ENCODE measurements around the gene KDM2A.

Gene KDM2A

DNA sequence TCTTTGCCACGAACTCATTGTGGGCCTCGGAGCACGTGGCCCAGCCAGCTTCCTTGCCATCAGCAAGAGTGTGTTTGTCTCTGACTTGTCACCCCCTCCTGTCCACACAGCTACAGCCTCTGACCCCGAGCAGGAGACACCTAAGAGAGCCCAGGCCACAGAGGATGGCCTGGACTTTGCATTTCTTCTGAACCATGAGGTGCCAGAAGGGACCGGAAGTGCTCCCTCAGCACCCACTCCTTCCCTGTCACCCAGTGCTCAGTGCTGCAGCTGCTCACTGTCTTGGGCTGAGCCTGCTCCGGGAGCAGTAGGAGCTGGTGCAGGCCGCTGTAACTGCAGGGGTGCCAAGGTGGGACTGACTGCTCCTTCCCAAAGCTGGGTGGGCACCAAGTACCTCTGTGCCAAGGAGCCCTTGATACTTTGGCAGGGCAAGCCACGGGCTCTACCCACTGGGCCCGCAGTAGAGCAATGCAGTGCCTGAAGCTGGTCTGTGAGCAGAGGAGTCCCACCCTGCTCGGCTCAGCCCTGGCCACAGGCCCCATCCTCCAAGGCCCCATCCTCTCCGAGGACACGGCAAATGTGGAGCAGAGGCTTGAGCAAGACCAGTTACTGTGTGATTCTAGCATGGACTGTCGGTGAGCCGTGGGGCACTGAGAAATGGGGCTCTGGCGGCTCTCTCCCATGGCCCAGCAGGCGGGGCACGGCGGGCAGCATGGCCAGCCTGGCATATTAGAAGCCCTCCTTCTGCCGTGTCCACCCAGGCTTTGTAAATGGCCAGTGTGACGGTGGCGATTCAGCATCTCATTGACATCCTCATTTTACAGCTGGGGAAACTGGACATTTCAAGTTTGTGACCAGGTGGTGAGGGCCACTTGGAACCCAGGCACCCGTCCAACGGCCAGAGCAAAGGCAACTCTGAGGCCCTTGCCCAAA, 153.5 kb downstream of the KDM2A start:
- peak overlapping the region; percentile 19 for H3K4me2 ChIP-seq (ENCODE audit: low read length)
- no peaks in the 10 kb centered on the region for H3K27me3 ChIP-seq (ENCODE audit: control insufficient read depth, insufficient read depth, low read length)
- H3K9me3 ChIP-seq (replicated peaks; ENCODE audit: low read length) = no peaks in the 10 kb centered on the region
- H3K9ac ChIP-seq (ENCODE audit: low read depth, low read length) = peak overlapping the region; percentile 12
- peaks cover 11% of the 10 kb centered on the region for H3K36me3 ChIP-seq (ENCODE audit: insufficient read depth, low read length)
- H3K4me1 ChIP-seq (ENCODE audit: control insufficient read depth, insufficient read depth, low read length) = peaks cover 77% of the 10 kb centered on the region
- no peak overlapping the region for H3K4me3 ChIP-seq (ENCODE audit: low read length)

DNA sequence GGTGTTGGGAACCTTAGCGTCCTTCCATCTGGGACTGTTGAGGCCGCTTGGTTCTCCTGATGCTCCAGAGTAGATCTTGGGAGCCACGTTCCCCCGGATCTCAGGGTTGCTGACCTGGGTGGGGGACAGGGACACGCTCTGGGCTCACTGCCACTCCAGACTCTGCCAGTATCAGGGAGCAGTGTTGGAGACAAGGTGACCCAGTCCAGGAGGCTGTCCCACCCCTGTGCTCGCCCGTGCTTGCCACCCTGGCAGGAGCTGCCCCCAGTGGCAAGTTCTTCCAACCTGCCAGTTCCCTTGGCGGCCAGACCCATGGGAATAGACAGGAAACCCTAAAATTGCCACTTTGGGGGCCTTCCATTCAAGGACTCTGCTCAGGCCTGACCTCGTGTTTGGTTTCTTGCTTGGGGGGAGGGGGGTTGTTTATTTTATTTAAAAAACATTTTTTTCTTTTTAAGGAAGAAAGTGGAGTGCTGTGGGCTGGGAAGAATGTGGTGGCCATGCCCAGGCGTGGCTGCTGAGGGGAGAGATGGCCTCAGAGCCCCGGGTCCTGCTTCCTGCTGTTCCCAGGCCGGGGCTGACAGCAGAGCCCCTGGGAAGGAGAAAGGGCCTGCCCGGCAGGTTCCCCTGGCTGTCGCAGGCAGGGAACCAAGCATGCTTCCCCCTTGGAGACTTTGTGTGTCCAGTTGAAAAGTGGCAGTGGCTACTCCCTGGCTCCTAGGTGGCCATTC, 154.4 kb downstream of the KDM2A start:
- H3K4me3 ChIP-seq (ENCODE audit: low read length) = no peak overlapping the region
- H3K36me3 ChIP-seq (ENCODE audit: insufficient read depth, low read length) = peaks cover 7% of the 10 kb centered on the region
- H3K9me3 ChIP-seq (replicated peaks; ENCODE audit: low read length) = no peaks in the 10 kb centered on the region
- H3K27me3 ChIP-seq (ENCODE audit: control insufficient read depth, insufficient read depth, low read length) = no peaks in the 10 kb centered on the region
- H3K9ac ChIP-seq (ENCODE audit: low read depth, low read length) = no peak overlapping the region
- H3K4me2 ChIP-seq (ENCODE audit: low read length) = peak overlapping the region; percentile 19
- peaks cover 74% of the 10 kb centered on the region for H3K4me1 ChIP-seq (ENCODE audit: control insufficient read depth, insufficient read depth, low read length)

DNA sequence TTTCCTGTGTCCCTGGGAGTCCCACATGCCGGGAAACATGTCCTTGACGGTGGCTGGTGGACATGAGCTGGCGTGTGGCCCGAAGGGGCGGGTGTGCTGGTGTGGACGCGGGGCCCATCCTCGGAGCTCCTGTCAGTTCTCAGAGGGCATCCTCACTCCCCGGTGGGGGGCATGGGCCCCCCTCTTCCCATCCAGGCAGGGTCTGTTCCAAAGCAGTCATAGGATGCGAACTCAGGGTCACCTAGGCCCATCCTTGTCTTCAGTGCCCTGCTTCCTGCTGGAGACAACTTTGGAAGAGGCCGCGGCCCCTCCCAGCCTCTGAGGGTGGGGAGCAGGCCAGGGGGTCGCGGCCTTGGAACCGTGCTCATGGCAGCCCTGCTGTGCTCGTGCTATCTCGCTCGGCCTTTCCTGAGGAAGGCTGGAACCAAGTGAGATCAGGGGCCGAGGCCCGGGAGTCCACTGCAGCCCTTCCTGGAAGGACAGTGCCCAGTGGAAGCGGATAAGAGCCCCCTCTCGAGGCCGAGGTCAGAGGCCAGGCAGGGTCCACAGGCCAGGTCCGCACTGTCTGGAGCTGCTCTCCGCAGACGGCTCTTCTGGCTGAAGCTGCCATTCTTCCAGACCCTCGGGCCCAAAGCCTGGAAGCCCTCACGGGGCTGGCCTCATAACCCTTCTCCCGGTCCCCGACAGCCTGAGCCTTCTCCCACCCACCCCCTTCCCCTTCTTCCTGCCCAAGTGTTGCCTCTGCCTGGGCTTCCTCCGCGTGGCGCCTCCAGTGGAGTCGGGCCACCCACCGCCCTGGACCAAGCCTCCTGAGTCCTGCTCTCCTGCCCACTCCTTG, 155.9 kb downstream of the KDM2A start:
- peaks cover 61% of the 10 kb centered on the region for H3K4me1 ChIP-seq (ENCODE audit: control insufficient read depth, insufficient read depth, low read length)

DNA sequence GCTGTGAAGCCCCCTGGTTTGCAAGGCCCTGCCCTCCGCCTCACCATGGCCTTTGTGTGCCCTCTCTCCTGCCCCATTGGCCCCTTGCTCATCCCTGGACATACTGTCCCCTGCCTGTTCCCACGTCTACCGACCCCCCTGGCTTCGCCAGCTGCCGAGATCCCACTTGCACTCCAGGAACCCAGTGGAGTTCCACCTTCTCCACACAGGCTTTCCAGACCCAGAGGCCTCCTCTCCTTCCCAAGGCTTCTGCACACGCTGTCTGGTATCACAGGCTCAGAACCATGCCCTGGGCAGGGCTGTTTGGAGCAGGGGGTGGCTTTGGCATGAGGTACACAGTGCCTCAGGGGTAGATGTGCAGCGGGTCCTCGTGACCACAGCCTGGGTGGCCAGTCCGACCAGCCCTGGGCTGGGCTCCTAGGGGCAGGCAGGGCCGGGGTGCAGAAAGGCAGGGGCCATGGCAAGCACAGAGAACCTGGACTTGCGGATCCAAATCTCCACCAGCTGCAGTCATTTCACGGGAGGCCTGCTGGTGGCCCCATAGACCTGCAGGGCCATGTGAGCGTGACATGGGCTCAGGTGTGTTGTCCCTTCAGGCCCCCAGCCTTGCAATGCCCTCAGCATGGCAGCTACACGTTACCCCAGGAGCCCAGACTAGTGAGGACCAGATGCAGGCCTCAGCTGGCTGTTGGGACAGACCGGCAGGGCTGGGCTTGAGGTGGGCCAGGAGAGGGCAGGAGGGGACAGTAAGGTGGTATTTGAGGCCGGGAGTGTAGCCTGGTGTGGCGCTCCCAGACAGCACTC, 156.7 kb downstream of the KDM2A start:
- no peak overlapping the region for H3K4me2 ChIP-seq (ENCODE audit: low read length)
- no peaks in the 10 kb centered on the region for H3K9me3 ChIP-seq (replicated peaks; ENCODE audit: low read length)
- no peak overlapping the region for H3K4me3 ChIP-seq (ENCODE audit: low read length)
- H3K36me3 ChIP-seq (ENCODE audit: insufficient read depth, low read length) = peaks cover 28% of the 10 kb centered on the region
- no peak overlapping the region for H3K9ac ChIP-seq (ENCODE audit: low read depth, low read length)
- peaks cover 53% of the 10 kb centered on the region for H3K4me1 ChIP-seq (ENCODE audit: control insufficient read depth, insufficient read depth, low read length)
- H3K27me3 ChIP-seq (ENCODE audit: control insufficient read depth, insufficient read depth, low read length) = no peaks in the 10 kb centered on the region

More for the DNA sequence above, 155.9 kb downstream of the KDM2A start:
- H3K4me2 ChIP-seq (ENCODE audit: low read length) = no peak overlapping the region
- H3K27me3 ChIP-seq (ENCODE audit: control insufficient read depth, insufficient read depth, low read length) = no peaks in the 10 kb centered on the region
- peaks cover 19% of the 10 kb centered on the region for H3K36me3 ChIP-seq (ENCODE audit: insufficient read depth, low read length)
- H3K4me3 ChIP-seq (ENCODE audit: low read length) = no peak overlapping the region
- no peaks in the 10 kb centered on the region for H3K9me3 ChIP-seq (replicated peaks; ENCODE audit: low read length)
- H3K9ac ChIP-seq (ENCODE audit: low read depth, low read length) = no peak overlapping the region

DNA sequence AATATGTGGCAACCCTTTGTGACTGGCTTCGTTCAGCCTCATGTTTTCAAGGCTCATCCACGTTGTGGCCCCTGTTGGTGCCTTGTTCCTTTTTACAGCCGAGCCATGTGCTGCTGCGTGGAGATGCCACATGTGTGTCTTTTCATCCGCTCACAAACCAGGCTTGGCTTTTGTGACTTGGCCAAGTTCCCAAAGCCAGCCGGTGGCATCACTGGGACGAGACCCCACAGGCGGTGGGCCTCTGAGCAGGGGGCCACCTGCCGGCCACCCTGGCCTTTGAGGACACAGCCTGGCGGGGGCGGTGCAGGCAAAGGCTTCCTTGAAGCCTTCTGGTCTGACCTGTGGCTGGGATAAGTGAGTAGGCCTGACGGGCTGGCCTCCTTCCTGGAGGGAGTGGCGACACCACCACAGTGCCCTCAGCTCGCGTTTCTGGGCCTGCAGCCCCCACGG, 157.7 kb downstream of the KDM2A start:
- Histone ChIP-seq H3K9ac (ENCODE audit: low read depth, low read length) (peak overlapping the region; percentile 84), H3K4me2 (ENCODE audit: low read length) (peak overlapping the region; percentile 81), H3K4me1 (ENCODE audit: control insufficient read depth, insufficient read depth, low read length) (peaks cover 43% of the 10 kb centered on the region), H3K9me3 (replicated peaks; ENCODE audit: low read length) (no peaks in the 10 kb centered on the region), H3K4me3 (ENCODE audit: low read length) (peak overlapping the region; percentile 65), H3K27me3 (ENCODE audit: control insufficient read depth, insufficient read depth, low read length) (no peaks in the 10 kb centered on the region), H3K36me3 (ENCODE audit: insufficient read depth, low read length) (peaks cover 38% of the 10 kb centered on the region)

DNA sequence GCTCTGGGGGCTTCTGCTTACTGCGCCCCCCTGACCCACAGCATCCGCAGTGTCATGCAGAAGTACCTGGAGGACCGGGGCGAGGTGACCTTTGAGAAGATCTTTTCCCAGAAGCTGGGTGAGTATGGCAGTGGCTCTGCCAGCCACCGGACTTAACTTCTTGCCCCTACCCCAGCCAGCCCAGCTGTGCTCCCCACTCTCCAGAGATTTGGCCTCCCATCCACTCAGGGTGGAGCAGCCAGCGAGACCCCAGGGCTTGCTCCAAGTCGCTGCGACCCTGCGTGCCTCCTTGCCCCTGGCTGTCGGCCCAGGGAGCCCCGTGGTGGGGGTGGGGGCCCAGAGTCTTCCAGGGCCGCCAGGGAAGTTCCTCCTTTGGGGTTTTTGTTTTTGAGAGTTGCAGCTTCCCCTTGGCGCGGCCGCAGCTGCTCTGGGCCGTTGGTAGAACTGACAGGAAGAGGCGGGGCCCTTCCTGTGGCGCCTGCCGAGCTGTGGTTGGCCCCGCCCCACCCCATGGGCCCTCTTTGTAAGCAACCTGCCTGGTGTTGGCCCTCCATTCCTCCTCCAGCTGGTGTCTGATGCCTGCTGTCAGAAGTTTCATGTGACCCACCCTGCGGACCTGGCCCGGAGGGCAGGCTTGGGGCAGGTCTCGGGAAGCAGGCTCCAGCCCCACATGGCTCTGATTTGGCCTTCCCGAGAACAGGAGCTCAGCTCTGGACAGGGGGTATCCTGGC, 158.3 kb downstream of the KDM2A start:
- Histone ChIP-seq H3K9ac (ENCODE audit: low read depth, low read length) (peak overlapping the region; percentile 84), H3K9me3 (replicated peaks; ENCODE audit: low read length) (no peaks in the 10 kb centered on the region), H3K4me2 (ENCODE audit: low read length) (peak overlapping the region; percentile 81), H3K4me1 (ENCODE audit: control insufficient read depth, insufficient read depth, low read length) (peaks cover 37% of the 10 kb centered on the region), H3K27me3 (ENCODE audit: control insufficient read depth, insufficient read depth, low read length) (no peaks in the 10 kb centered on the region), H3K36me3 (ENCODE audit: insufficient read depth, low read length) (peaks cover 42% of the 10 kb centered on the region), H3K4me3 (ENCODE audit: low read length) (peak overlapping the region; percentile 65)

DNA sequence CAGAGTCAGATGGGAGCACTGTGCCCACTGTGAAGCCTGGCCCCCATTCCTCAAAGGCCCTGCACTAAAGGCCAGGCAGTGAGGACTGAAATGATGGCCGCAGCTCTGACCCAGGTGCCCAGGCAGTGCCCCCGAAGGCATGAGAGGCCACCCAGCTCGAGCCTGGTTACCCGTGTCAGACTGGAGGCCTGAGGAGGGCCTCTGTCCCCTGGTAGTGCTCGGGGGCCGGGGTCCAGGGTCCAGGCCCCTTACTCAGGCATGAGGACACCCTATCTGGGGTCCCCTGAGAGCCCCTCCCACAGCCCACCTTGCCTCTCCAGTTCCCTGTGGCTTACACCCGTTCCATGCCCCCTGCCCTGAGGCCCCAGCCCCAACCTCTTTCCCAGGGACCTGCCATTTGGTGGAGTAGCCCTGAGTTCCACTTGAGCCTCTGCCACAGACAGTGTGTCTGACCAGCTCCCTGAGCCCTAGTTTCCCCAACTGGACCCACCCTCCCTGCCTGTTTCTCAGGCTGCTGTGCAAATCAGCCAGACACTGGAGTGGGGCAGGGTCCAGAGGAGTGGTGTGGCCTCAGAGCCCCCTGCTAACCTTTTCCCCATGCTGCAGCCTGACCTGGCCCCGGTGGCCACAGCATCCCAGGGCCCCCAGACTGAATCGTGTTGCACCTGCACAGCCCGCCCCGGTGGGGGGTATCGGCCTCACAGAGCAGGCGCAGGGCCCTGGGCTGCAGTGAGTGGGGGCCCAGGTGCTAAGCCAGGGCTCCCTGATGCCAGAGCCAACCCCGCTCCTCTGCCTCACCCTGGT, 159.3 kb downstream of the KDM2A start:
- H3K9ac ChIP-seq (ENCODE audit: low read depth, low read length) = peak overlapping the region; percentile 84
- no peak overlapping the region for H3K4me2 ChIP-seq (ENCODE audit: low read length)
- H3K4me1 ChIP-seq (ENCODE audit: control insufficient read depth, insufficient read depth, low read length) = peaks cover 28% of the 10 kb centered on the region
- H3K9me3 ChIP-seq (replicated peaks; ENCODE audit: low read length) = no peaks in the 10 kb centered on the region
- H3K27me3 ChIP-seq (ENCODE audit: control insufficient read depth, insufficient read depth, low read length) = no peaks in the 10 kb centered on the region
- H3K36me3 ChIP-seq (ENCODE audit: insufficient read depth, low read length) = peaks cover 48% of the 10 kb centered on the region
- no peak overlapping the region for H3K4me3 ChIP-seq (ENCODE audit: low read length)

DNA sequence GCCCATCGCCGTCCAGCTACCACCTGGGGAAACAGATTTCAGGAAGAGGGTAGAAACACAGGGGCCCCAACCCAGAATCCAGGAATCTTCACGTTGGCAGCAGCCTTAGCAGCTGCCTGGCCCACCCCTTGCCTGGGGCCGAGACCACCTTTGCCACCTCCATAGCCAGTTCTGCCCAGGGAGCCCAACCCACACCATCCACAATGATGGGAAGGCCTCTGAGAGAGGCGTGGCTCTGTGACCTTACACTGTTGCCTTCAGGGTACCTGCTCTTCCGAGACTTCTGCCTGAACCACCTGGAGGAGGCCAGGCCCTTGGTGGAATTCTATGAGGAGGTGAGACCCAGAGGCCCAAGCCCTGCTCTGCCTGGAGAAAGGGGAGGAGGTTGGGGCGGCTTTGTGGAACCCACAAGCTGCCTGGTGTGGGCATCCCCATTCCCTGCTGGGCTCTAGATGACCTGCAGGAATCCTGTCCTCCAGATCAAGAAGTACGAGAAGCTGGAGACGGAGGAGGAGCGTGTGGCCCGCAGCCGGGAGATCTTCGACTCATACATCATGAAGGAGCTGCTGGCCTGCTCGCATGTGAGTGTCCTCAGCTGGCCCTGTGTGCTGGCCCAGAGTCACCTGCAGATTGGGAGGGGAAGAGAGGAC, 160.0 kb downstream of the KDM2A start:
- Histone ChIP-seq H3K4me1 (ENCODE audit: control insufficient read depth, insufficient read depth, low read length) (peaks cover 22% of the 10 kb centered on the region), H3K27me3 (ENCODE audit: control insufficient read depth, insufficient read depth, low read length) (no peaks in the 10 kb centered on the region), H3K9me3 (replicated peaks; ENCODE audit: low read length) (no peaks in the 10 kb centered on the region), H3K4me3 (ENCODE audit: low read length) (no peak overlapping the region), H3K9ac (ENCODE audit: low read depth, low read length) (no peak overlapping the region), H3K4me2 (ENCODE audit: low read length) (no peak overlapping the region), H3K36me3 (ENCODE audit: insufficient read depth, low read length) (peaks cover 56% of the 10 kb centered on the region)

DNA sequence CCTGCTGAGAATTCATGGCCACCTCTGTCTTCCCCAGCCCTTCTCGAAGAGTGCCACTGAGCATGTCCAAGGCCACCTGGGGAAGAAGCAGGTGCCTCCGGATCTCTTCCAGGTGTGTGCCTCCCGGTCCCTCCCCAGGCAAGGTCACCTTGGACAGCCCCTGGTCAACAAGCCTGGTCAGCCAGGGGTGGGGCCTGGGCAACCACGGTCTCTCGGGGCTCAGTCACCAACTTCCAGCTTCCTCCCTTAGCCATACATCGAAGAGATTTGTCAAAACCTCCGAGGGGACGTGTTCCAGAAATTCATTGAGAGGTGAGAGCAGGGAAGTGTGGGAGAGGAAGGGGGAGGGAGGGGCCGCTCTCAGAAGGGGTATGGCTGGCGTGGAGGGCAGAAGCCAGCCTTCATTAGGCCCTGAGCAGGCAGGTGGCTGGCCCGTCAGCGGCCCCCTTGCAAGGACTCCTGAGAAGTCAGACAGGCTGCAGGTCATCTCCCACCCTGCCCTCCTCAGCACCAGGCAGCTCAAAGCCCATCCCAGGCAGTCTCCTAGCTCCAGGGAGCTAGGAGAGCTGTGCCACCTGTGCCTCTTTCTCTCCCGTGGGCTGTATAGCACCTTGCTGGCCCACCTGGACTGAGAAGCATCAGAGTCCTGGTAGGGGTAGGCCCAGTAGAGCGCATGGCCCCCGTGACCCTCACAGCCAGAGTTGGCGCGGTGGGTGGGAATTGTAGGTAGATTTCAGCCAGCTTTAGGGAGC, 160.7 kb downstream of the KDM2A start:
- Histone ChIP-seq H3K4me2 (ENCODE audit: low read length) (no peak overlapping the region), H3K9ac (ENCODE audit: low read depth, low read length) (no peak overlapping the region), H3K27me3 (ENCODE audit: control insufficient read depth, insufficient read depth, low read length) (no peaks in the 10 kb centered on the region), H3K9me3 (replicated peaks; ENCODE audit: low read length) (no peaks in the 10 kb centered on the region), H3K4me3 (ENCODE audit: low read length) (no peak overlapping the region), H3K4me1 (ENCODE audit: control insufficient read depth, insufficient read depth, low read length) (peaks cover 22% of the 10 kb centered on the region), H3K36me3 (ENCODE audit: insufficient read depth, low read length) (peaks cover 61% of the 10 kb centered on the region)

All from skeletal muscle satellite cell (primary cell).